Posterior vena cava (tissue), 2 donors: Measurements from ENCODE around the gene TMEM106C. TPM values are rescaled to one million over a fixed set of nuclear protein-coding genes. Genes with fewer than 3 reads are reported as not detected.
A peak's percentile ranks its signal among the peaks of the same experiment; 100 is the strongest.

Experiments
- DNase-seq: peaks from one replicate; pipeline ENCODE4 v3.0.0-alpha.2; 2020; ENCODE audit warnings: low spot score
- intact Hi-C, 2 donors: fragments of 100-400 bp; cut with DNase I; formaldehyde crosslinking; loops; one replicate each; pipeline versions ENCODE4 v1.14.1 to v1.14.2; 2022 to 2023
- total RNA-seq, 2 donors: library from RNA; stranded (reverse); fragmentation: NEBNext Ultra II Directional; extraction: Animal tissue kit (Norgen Biotek cat#: 25700); gene quantifications; one replicate each; pipeline ENCODE4 v1.2.1, GENCODE V29; 2021
- donor health status: DM: yes; HTN: yes; CAD: no.
- donor health status: DM: yes; HTN: yes; CAD: no.

TMEM106C gene
- total RNA-seq, 2 donors from 2014 or later = 29.5 to 36.1 TPM

- peak; percentile 76 for DNase-seq
- intact Hi-C loops = no loop called here
Measured at GRCh38 chr12:48004053-48004941, 40.9 kb downstream of the TMEM106C start, which contains the start of gene COL2A1. TSS of gene COL2A1 (minus strand) at chr12:48004476. CDS start at chr12:48004321, 155 bp downstream.

GRCh38 chr12:48005001-48005749 lies 41.8 kb downstream of the TMEM106C start:
- intact Hi-C loops = no loop called here
- DNase-seq = peak; percentile 31

- intact Hi-C loops = no loop called here
- DNase-seq = peak; percentile 15
Measured at GRCh38 chr12:48005750-48006021, 42.3 kb downstream of the TMEM106C start.

GRCh38 chr12:48007206-48007605 lies 43.8 kb downstream of the TMEM106C start:
- intact Hi-C loops = no loop called here
- peak; percentile 1 for DNase-seq

- intact Hi-C loops = no loop called here
- no peak for DNase-seq
Measured at GRCh38 chr12:48008349-48008748, 45.0 kb downstream of the TMEM106C start.

GRCh38 chr12:48008950-48009349 lies 45.6 kb downstream of the TMEM106C start:
- intact Hi-C loops = no loop called here
- DNase-seq = no peak

GRCh38 chr12:48009471-48009870 lies 46.1 kb downstream of the TMEM106C start:
- intact Hi-C loops = no loop called here
- DNase-seq = no peak

GRCh38 chr12:48010366-48010970 lies 47.1 kb downstream of the TMEM106C start:
- intact Hi-C loops = no loop called here
- DNase-seq = no peak

- no peak for DNase-seq
- intact Hi-C loops = no loop called here
Measured at GRCh38 chr12:48012070-48012469, 48.7 kb downstream of the TMEM106C start.

- intact Hi-C loops = no loop called here
Measured at GRCh38 chr12:48013287-48013686, 49.9 kb downstream of the TMEM106C start.

GRCh38 chr12:48015129-48015528 lies 51.7 kb downstream of the TMEM106C start:
- intact Hi-C loops = no loop called here
- DNase-seq = no peak

More at GRCh38 chr12:48013287-48013686, 49.9 kb downstream of the TMEM106C start:
- no peak for DNase-seq

- no peak for DNase-seq
- intact Hi-C loops = no loop called here
Measured at GRCh38 chr12:48015954-48016353, 52.6 kb downstream of the TMEM106C start.

GRCh38 chr12:48016373-48017020 lies 53.1 kb downstream of the TMEM106C start:
- DNase-seq = no peak
- intact Hi-C loops = no loop called here

GRCh38 chr12:48017496-48017895 lies 54.1 kb downstream of the TMEM106C start:
- intact Hi-C loops = no loop called here
- DNase-seq = no peak

GRCh38 chr12:48017921-48018617 lies 54.7 kb downstream of the TMEM106C start:
- intact Hi-C loops = no loop called here
- no peak for DNase-seq
